Stimulated activated CD4-positive, alpha-beta T cell treated with anti-CD3 and anti-CD28 coated beads, Interleukin-1b, Interleukin-23, amount 100 ng/mL, for 4 hours (primary cell): ENCODE measurements around the gene CEP170B.
"Not testable (repeated sequence)": the region's sequence is repeated elsewhere in the genome, so short reads cannot be mapped to it uniquely, and the experiment has no call there.

ENCODE experiments used
- DNase-seq, 2 donors: peaks; one replicate each; pipeline ENCODE4 v3.0.0-alpha.2; 2020; ENCODE audit warnings: low read depth in 2 of 2

The CEP170B gene

GRCh38 chr14:104878582-104878981 is 13.5 kb downstream of the CEP170B start:
- no peak for DNase-seq

GRCh38 chr14:104879201-104879982 is 14.3 kb downstream of the CEP170B start:
- no peak for DNase-seq

GRCh38 chr14:104879983-104880565 is 15.0 kb downstream of the CEP170B start:
- DNase-seq = no peak

GRCh38 chr14:104880584-104881210 is 15.6 kb downstream of the CEP170B start:
- no peak for DNase-seq

GRCh38 chr14:104881369-104881979 is 16.4 kb downstream of the CEP170B start:
- DNase-seq = no peak

GRCh38 chr14:104882325-104882973 is 17.4 kb downstream of the CEP170B start:
- DNase-seq = no peak

- no peak for DNase-seq
These were observed 18.1 kb downstream of the CEP170B start for GRCh38 chr14:104882991-104883660.

GRCh38 chr14:104883681-104884361 is 18.8 kb downstream of the CEP170B start:
- no peak for DNase-seq

- not testable (repeated sequence) for DNase-seq
These were observed 19.3 kb downstream of the CEP170B start for GRCh38 chr14:104884381-104884780.

GRCh38 chr14:104885031-104885972 is 20.2 kb downstream of the CEP170B start:
- no peak for DNase-seq

- DNase-seq = no peak
These were observed 21.1 kb downstream of the CEP170B start for GRCh38 chr14:104885973-104886689.

GRCh38 chr14:104886690-104887622 is 21.9 kb downstream of the CEP170B start:
- no peak for DNase-seq

- DNase-seq = no peak
These were observed 22.8 kb downstream of the CEP170B start for GRCh38 chr14:104887623-104888488.

- DNase-seq = no peak
These were observed 23.7 kb downstream of the CEP170B start for GRCh38 chr14:104888489-104889374.

- DNase-seq = no peak
These were observed 24.3 kb downstream of the CEP170B start for GRCh38 chr14:104889375-104889757.

GRCh38 chr14:104890292-104890691 is 25.2 kb downstream of the CEP170B start:
- DNase-seq = not testable (repeated sequence)
